Measurements from ENCODE around the gene TRIM33. TPM values are rescaled to one million over a fixed set of nuclear protein-coding genes. Genes with fewer than 3 reads are reported as not detected.
A peak's percentile ranks its signal among the peaks of the same experiment; 100 is the strongest.

Gene TRIM33
- total RNA-seq, 3 donors from 2014 or later (not counting 1 experiment from before 2014, with no cell fraction given), result 70.6 to 91.5 (median 86.1) TPM

DNA sequence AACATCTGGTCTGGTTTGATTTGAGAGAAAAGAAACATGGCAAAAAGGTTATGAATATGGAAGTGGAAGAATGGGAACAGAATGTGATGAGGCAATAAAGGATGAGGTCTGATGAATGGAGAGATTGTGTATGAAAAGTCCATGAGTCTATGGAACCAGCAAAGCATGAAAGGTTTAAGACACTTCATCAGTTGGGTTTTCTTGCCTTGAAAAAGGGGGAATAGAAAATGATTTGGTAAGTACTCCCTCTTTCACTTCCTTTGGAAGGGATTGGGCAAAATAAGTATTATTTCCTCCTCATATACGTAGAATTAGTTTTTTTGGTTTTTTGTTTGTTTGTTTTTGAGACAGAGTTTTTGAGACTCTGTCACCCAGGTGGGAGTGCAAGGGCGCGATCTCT is 155.8 kb downstream of the TRIM33 start:
- WGBS (ENCODE audit: insufficient coverage), result 98% methylated on average over 2 of the region's 3 CpGs
- Mint-ChIP-seq H3K36me3 (peaks cover 7% of the 10 kb centered on the region), H3K27ac (no peak overlapping the region)

GRCh38 chr1:114353262-114353661 is 157.7 kb downstream of the TRIM33 start:
- TF ChIP-seq, protein P1, sequence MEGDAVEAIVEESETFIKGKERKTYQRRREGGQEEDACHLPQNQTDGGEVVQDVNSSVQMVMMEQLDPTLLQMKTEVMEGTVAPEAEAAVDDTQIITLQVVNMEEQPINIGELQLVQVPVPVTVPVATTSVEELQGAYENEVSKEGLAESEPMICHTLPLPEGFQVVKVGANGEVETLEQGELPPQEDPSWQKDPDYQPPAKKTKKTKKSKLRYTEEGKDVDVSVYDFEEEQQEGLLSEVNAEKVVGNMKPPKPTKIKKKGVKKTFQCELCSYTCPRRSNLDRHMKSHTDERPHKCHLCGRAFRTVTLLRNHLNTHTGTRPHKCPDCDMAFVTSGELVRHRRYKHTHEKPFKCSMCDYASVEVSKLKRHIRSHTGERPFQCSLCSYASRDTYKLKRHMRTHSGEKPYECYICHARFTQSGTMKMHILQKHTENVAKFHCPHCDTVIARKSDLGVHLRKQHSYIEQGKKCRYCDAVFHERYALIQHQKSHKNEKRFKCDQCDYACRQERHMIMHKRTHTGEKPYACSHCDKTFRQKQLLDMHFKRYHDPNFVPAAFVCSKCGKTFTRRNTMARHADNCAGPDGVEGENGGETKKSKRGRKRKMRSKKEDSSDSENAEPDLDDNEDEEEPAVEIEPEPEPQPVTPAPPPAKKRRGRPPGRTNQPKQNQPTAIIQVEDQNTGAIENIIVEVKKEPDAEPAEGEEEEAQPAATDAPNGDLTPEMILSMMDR (IDR thresholded peaks at IDR 0.05), result no peak
- no peak for DNase-seq
- H3K27ac Mint-ChIP-seq, result no peak overlapping the region

More for the DNA sequence above, 155.8 kb downstream of the TRIM33 start:
- no peak overlapping the region for H3K27ac ChIP-seq (ENCODE audit: low read length)
- no peaks in the 10 kb centered on the region for H3K4me1 ChIP-seq (ENCODE audit: control insufficient read depth, insufficient read depth, low read length)
- TF ChIP-seq, protein P1 (IDR thresholded peaks at IDR 0.05), result no peak
- no peaks in the 10 kb centered on the region for H3K36me3 ChIP-seq (ENCODE audit: control insufficient read depth, insufficient read depth, low read length)
- H3K9me3 ChIP-seq (ENCODE audit: control insufficient read depth, insufficient read depth, low read length), result no peaks in the 10 kb centered on the region
- intact Hi-C loops (cut with micrococcal nuclease), result no loop called here
- no peak for DNase-seq
- H3K4me3 Mint-ChIP-seq, result no peak overlapping the region
- H3K27me3 Mint-ChIP-seq (ENCODE audit: low read depth in 2 of 2), result peaks cover 0 to 2% of the 10 kb centered on the region in 2 donors
- no peaks in the 10 kb centered on the region for H3K27me3 ChIP-seq (ENCODE audit: control insufficient read depth, insufficient read depth, low read length)
- no peaks in the 10 kb centered on the region for H3K9me3 Mint-ChIP-seq
- H3K4me3 ChIP-seq (ENCODE audit: low read length), result no peak overlapping the region
- H3K4me1 Mint-ChIP-seq, result peaks cover 0 to 6% of the 10 kb centered on the region in 2 donors
- no peak for ATAC-seq

DNA sequence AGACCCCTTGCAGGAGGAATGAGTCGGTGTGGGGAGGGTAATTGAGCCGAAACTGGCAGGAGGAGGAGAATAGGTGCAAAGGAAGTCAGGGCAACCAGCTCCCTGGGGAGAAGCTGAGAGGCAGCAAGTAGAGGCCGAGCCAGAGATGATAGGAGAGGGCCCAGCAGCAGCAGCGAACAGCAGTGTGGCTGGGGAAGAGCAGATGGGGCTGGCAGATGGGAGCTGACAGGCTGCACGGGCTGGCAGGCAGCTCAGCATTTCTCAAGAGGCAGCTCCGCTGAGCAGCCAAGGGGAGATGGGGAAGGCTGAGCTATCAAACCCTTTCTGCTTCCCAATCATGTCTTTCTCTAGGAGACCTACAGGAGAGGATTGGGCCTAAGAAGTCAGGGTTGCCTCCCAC is 158.2 kb downstream of the TRIM33 start:
- Mint-ChIP-seq H3K27ac (peak overlapping the region in 1 of 2 donors; percentile 51), H3K4me1 (peaks cover 0 to 6% of the 10 kb centered on the region in 2 donors), H3K4me3 (no peak overlapping the region), H3K27me3 (ENCODE audit: low read depth in 2 of 2) (peaks cover 0 to 2% of the 10 kb centered on the region in 2 donors), H3K9me3 (no peaks in the 10 kb centered on the region), H3K36me3 (no peaks in the 10 kb centered on the region)
- ATAC-seq (no peak), DNase-seq (no peak)
- H3K4me1 ChIP-seq (ENCODE audit: control insufficient read depth, insufficient read depth, low read length), result no peaks in the 10 kb centered on the region
- no peaks in the 10 kb centered on the region for H3K36me3 ChIP-seq (ENCODE audit: control insufficient read depth, insufficient read depth, low read length)
- H3K9me3 ChIP-seq (ENCODE audit: control insufficient read depth, insufficient read depth, low read length), result no peaks in the 10 kb centered on the region
- H3K27me3 ChIP-seq (ENCODE audit: control insufficient read depth, insufficient read depth, low read length), result no peaks in the 10 kb centered on the region
- WGBS (ENCODE audit: insufficient coverage), result 83% methylated on average over 6 of the region's 6 CpGs
- no peak overlapping the region for H3K4me3 ChIP-seq (ENCODE audit: low read length)
- intact Hi-C loops (cut with micrococcal nuclease), result no loop called here
- H3K27ac ChIP-seq (ENCODE audit: low read length), result no peak overlapping the region
- TF ChIP-seq, protein P1 (IDR thresholded peaks at IDR 0.05), result no peak

More at GRCh38 chr1:114353262-114353661, 157.7 kb downstream of the TRIM33 start:
- no peaks in the 10 kb centered on the region for H3K36me3 ChIP-seq (ENCODE audit: control insufficient read depth, insufficient read depth, low read length)
- H3K27ac ChIP-seq (ENCODE audit: low read length), result no peak overlapping the region
- H3K9me3 Mint-ChIP-seq, result no peaks in the 10 kb centered on the region
- no peaks in the 10 kb centered on the region for H3K27me3 ChIP-seq (ENCODE audit: control insufficient read depth, insufficient read depth, low read length)
- no peak overlapping the region for H3K4me3 ChIP-seq (ENCODE audit: low read length)
- peaks cover 0 to 6% of the 10 kb centered on the region in 2 donors for H3K4me1 Mint-ChIP-seq
- H3K4me3 Mint-ChIP-seq, result no peak overlapping the region
- no peaks in the 10 kb centered on the region for H3K36me3 Mint-ChIP-seq
- H3K27me3 Mint-ChIP-seq (ENCODE audit: low read depth in 2 of 2), result peaks cover 0 to 2% of the 10 kb centered on the region in 2 donors
- no peaks in the 10 kb centered on the region for H3K4me1 ChIP-seq (ENCODE audit: control insufficient read depth, insufficient read depth, low read length)
- intact Hi-C loops (cut with micrococcal nuclease), result no loop called here
- no peaks in the 10 kb centered on the region for H3K9me3 ChIP-seq (ENCODE audit: control insufficient read depth, insufficient read depth, low read length)
- 48% methylated on average over 4 of the region's 4 CpGs for WGBS (ENCODE audit: insufficient coverage)
- ATAC-seq, result no peak
